H1 (cell line): ENCODE data around the gene CELF6.

ENCODE experiments used
- CTCF ChIP-seq, 3 experiments: IDR thresholded peaks; 1 replicate in 2 of 3; 2 replicates in 1 of 3; pipeline versions ENCODE4 v1.5.1 to v1.6.1; 2011; ENCODE audit warnings: low read length in 3 of 3, mild to moderate bottlenecking in 3 of 3, inconsistent platforms in 2 of 3, low read depth in 1 of 3, moderate library complexity in 1 of 3; ENCODE audit not compliant: insufficient read depth in 1 of 3; ENCODE audit errors: control extremely low read depth in 1 of 3
- EZH2 ChIP-seq: fragments of 200-600 bp; sonication (generic); IDR thresholded peaks from 2 replicates; pipeline ENCODE4 v1.7.1; 2012; ENCODE audit warnings: low read depth, mild to moderate bottlenecking, moderate library complexity, low read length, inconsistent platforms; ENCODE audit not compliant: severe bottlenecking
- FOSL1 ChIP-seq: IDR thresholded peaks from 2 replicates; pipeline ENCODE4 v1.6.1; 2011; ENCODE audit warnings: mild to moderate bottlenecking, low read depth, low read length, moderate library complexity; ENCODE audit not compliant: insufficient read depth
- POLR2A ChIP-seq, 2 experiments: IDR thresholded peaks; 1 replicate in 1 of 2; 2 replicates in 1 of 2; pipeline ENCODE4 v1.6.1; 2011; ENCODE audit warnings: low read depth in 2 of 2, low read length in 2 of 2, mild to moderate bottlenecking in 2 of 2; ENCODE audit errors: control extremely low read depth in 1 of 2
- POLR2AphosphoS5 ChIP-seq: IDR thresholded peaks from 2 replicates; pipeline ENCODE4 v1.6.1; 2011; ENCODE audit warnings: low read depth, low read length
- RAD21 ChIP-seq, 2 experiments: IDR thresholded peaks in 1 of 2; conservative IDR thresholded peaks in 1 of 2; 2 replicates each; pipeline ENCODE4 v1.6.1; 2011; ENCODE audit warnings: low read depth in 2 of 2, low read length in 2 of 2, improper control_type of control experiment in 1 of 2, inconsistent platforms in 1 of 2, mild to moderate bottlenecking in 1 of 2, moderate library complexity in 1 of 2
- SIRT6 ChIP-seq: IDR thresholded peaks from one replicate; pipeline ENCODE4 v1.7.1; 2012; ENCODE audit warnings: low read length, inconsistent platforms
- SP1 ChIP-seq: IDR thresholded peaks from 2 replicates; pipeline ENCODE4 v1.6.1; 2011; ENCODE audit warnings: low read depth, low read length
- SUZ12 ChIP-seq: fragments of 200-600 bp; sonication (generic); IDR thresholded peaks from 2 replicates; pipeline ENCODE4 v1.6.1; 2012; ENCODE audit warnings: mild to moderate bottlenecking, inconsistent platforms, low read length, moderate library complexity, mixed read lengths
- TAF1 ChIP-seq: IDR thresholded peaks from 2 replicates; pipeline ENCODE4 v1.6.1; 2011; ENCODE audit warnings: mild to moderate bottlenecking, low read depth, low read length
- TCF12 ChIP-seq: IDR thresholded peaks from 2 replicates; pipeline ENCODE4 v1.6.1; 2011; ENCODE audit warnings: low read depth, mild to moderate bottlenecking, low read length
- YY1 ChIP-seq: IDR thresholded peaks from 2 replicates; pipeline ENCODE4 v1.6.1; 2011; ENCODE audit warnings: low read depth, mild to moderate bottlenecking, low read length

- TF ChIP-seq POLR2AphosphoS5 (no peak), CTCF (IDR thresholded peaks at IDR 0.05; ENCODE audit: control extremely low read depth in 1 of 3, insufficient read depth in 1 of 3, low read depth in 1 of 3, low read length in 3 of 3) (no peak), TCF12 (no peak), POLR2A (IDR thresholded peaks at IDR 0.05; ENCODE audit: control extremely low read depth in 1 of 2, low read depth in 2 of 2, low read length in 2 of 2) (no peak), RAD21 (IDR thresholded peaks at IDR 0.05 in 1 of 2, conservative IDR thresholded peaks at IDR 0.05 in 1 of 2; ENCODE audit: low read depth in 2 of 2, low read length in 2 of 2) (no peak), SUZ12 (no peak), YY1 (no peak), EZH2 (no peak), TAF1 (no peak), SIRT6 (no peak), SP1 (no peak), FOSL1 (no peak)
Measured at GRCh38 chr15:72313448-72313840, 6.5 kb downstream of the CELF6 start.
